GM19351 (cell line): Measurements from ENCODE around the gene SESN3.
"Not testable (repeated sequence)": the region's sequence is repeated elsewhere in the genome, so short reads cannot be mapped to it uniquely, and the experiment has no call there.

ENCODE experiments used
- ATAC-seq: cut with Tn5 transposase; IDR thresholded peaks from one replicate; pipeline ENCODE4 v1.9.1; 2021; ENCODE audit warnings: mild to moderate bottlenecking, moderate library complexity; ENCODE audit not compliant: unreplicated experiment

The SESN3 gene, protein sequence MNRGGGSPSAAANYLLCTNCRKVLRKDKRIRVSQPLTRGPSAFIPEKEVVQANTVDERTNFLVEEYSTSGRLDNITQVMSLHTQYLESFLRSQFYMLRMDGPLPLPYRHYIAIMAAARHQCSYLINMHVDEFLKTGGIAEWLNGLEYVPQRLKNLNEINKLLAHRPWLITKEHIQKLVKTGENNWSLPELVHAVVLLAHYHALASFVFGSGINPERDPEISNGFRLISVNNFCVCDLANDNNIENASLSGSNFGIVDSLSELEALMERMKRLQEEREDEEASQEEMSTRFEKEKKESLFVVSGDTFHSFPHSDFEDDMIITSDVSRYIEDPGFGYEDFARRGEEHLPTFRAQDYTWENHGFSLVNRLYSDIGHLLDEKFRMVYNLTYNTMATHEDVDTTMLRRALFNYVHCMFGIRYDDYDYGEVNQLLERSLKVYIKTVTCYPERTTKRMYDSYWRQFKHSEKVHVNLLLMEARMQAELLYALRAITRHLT

GRCh38 chr11:95231127-95231880 is at the start of gene SESN3:
Gene SESN3 (minus strand): TSS chr11:95231202. CDS start chr11:95230860, 342 bp downstream.
- peak; percentile 92 for ATAC-seq

GRCh38 chr11:95279921-95280868 is 49.2 kb upstream of the SESN3 start:
- peak; percentile 75 for ATAC-seq

- ATAC-seq: no peak
Observed at GRCh38 chr11:95277868-95278267, 46.9 kb upstream of the SESN3 start.

- no peak for ATAC-seq
Observed at GRCh38 chr11:95276139-95276538, 45.1 kb upstream of the SESN3 start.

GRCh38 chr11:95273618-95274017 is 42.6 kb upstream of the SESN3 start:
- ATAC-seq: not testable (repeated sequence)

DNA sequence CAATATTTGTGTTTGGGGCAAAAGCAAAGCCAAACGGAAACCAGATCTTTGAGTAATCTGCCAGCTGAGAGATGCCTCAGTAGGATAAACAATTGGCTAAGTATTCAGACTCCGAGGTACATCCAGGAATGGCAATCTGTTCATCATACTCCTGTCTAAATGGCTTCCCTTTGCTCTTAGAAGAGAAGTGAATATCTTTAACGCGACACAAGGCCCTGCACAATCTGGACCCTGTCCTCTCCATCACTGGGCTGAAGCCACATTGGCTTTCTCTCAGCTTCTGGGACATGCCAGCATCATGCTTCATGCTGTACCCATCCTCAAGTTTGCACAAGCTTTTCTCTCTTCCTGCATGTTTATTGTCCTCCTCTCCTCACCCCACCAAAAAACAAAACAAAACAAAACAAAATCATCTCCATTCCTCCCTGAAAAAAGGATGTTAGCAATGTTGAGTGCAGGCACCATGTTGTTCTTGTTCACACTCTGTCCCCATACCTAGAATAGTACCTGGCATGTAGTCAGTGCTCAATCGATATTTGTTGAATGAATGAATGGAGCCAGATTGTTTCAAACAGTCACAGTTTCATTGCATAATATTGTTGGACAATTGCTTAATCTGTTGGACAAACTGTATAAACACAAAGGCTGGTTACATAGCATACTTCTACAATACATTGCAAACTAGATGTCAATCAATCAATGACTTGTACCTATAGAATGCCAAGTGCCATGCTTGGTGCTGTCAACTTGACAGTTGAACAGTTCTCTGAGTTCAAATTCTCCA is 38.2 kb upstream of the SESN3 start:
- ATAC-seq: no peak

- no peak for ATAC-seq
Observed at GRCh38 chr11:95268391-95268790, 37.4 kb upstream of the SESN3 start.

DNA sequence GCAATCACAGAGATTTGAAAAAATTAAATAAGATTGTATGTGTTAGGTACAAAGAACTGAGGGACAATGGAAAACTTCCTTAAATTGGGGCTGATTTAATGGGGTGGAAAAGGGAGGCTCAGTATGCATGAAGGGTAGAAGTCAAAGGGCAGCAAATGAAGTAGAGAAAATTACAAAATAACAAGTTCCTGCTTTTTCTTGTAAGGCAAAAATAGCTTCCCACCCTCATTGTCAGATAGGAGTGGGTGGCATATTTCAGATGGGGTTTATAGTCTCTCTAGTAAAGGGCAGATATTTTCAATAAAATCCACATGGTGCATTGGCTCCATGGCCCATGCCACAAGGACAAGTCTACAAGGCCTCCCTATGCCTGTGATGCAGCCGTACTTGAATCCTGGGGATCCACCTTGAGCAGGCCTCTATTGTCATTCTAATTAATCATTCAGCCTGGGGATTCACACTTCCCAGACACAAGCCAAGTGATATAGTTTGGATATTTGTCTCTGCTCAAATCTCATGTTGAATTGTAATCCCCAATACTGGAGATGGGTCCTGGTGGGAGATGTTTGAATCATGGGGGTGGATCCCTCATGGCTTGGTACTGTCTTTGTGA is 36.7 kb upstream of the SESN3 start:
- no peak for ATAC-seq

DNA sequence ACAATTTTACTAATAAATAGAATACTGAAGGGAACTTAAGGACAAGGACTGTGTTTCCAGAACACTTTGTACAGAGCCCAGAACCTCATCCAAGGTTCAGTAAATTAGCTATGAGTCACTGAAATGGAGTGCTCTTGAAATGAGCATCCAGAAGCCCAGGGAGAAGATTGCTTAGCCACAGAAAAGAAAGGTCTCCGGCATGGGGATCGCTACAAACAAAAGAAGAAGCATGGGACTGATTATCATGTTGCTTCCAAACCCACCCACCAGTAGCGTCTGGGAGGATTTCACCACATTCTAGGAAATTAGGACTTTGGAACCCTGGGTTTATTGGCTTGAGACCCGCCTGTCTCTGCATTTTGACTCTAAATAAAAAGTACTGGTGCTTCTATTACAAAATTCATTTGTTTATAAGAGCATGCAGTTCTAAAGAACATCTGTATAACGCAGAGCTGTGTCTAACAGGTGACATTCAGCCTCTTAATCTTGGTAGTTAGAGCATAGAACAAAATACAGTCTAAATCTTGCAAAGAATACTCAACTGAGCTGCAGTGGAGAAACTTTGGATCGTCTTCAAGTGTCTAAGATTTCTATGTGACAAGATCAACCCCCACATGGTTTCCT is 35.9 kb upstream of the SESN3 start:
- ATAC-seq: no peak

DNA sequence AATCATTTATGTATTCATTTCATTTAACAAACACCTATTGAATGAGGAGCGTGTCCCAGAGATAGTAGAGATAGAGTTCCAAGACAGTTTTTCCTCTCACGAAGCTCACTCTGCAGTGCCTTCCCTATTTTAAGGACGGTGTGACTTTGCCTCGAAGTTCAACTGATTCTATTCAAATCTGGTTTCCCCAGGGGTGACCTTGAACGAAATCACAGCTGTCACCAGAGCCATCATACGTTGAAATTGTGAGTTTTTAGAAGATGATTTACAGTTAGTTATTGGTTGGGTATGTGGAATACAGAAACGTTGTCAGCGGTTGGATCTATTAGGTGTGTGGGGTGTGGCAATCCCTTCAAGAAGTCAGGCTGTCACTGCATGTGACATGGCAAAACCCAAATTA is 33.9 kb upstream of the SESN3 start:
- no peak for ATAC-seq

DNA sequence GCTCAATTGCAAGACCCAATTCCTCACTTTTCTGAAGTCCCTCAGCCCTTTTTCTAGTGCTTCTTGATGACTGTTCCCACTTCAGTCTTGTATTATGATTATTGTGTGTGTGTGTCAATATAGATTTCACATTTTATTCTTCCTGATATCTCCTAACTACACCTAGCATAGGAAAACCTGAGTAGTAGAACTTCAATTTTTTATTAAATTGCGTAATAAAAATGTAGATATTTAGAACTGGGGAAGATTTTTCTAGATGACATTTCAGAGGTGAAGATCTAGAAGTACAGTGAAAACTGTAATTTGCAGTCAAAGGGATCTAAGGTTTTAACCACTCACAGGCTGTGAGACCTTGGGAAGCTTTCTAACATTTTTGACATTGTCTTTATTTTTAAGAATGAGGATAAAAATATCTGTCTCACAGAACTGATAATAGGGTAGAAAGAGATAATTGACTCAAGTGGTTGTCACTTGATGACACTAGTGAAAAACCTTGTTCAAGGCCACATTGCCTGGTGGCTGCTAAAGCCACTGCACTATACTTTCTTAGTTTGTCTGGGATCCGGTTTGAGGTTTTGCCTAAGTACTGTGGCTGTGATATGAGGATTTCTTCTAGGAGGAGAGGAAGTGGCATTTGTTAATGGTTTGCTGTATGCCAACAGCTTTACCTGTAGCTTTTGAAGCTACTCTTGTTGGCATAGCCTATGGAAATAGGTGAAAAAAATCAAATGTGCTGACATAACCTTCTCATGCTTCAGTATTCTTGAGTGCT is 32.2 kb upstream of the SESN3 start:
- ATAC-seq: no peak

GRCh38 chr11:95257456-95257971 is 26.5 kb upstream of the SESN3 start:
- no peak for ATAC-seq

DNA sequence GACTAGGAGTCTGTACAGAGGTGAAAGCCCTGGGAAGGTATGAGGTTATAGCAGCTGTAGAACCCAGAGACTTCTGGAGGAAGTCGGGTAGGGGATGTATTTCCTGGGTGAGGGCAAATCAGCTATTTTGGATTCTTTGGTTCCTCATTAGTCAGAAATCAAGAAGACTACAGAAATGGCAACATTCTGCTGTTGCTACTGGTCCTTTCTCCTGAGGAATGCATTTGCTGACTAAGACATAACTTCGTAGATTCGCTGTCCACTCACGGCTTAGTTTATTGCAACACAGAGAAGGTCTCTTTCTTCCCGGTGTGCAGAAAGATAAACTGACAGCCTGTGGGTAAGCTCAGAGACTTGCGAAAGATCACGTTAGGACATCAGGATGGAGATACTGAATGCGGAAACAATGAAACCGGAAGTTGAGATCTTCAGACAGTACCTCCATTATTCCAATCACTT is 25.3 kb upstream of the SESN3 start:
- ATAC-seq: no peak

GRCh38 chr11:95255251-95256145 is 24.5 kb upstream of the SESN3 start:
- no peak for ATAC-seq

DNA sequence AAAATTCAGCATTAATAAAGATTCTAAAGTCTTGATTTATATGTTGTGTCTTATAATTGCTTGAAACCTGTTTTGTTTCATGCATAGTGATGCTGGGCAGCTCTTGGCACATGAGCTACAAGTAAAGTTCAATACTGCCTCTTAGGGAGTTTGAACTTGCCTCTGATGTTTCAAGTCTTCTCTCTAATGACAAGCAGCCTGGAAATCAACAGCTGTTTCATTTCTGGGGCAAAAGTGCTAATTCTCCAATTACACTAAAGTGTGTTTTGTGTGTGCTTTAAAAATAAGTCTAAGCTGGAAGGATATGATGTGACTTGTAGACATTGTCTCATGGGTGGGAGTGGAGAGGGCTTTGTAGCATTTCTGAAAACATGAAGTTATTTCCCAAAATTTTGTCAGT is 23.7 kb upstream of the SESN3 start:
- ATAC-seq: peak; percentile 10

DNA sequence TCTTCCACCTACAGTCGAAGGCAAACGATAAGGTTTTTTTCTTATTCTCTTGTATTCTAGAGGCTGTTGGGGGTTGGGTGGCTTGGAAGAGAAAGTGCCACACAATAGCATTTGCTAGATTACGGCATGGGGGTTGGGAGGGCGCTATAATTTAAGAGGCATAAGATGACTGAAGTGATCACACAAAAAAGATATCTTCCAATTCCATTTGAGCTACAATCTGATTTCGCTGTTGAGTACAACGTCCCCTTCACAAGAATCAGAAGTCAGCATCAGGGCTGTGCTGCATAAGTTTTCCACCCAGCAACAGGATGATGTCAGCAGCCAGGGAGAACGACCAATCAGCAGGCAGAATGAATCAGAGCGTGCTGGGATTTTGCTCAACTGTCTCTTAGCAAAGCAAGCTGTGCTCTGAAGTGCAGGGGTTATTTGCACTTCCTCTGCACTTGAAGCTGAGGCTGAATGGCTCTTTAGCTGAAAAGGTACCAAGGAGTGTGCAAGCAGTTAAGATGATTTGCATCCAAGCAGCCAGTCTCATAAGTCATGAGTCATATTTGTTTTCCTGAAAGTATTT is 23.2 kb upstream of the SESN3 start:
- peak; percentile 98 for ATAC-seq

- no peak for ATAC-seq
Observed at GRCh38 chr11:95253141-95253540, 22.1 kb upstream of the SESN3 start.
